ENCODE data around the gene COX20.

DNA sequence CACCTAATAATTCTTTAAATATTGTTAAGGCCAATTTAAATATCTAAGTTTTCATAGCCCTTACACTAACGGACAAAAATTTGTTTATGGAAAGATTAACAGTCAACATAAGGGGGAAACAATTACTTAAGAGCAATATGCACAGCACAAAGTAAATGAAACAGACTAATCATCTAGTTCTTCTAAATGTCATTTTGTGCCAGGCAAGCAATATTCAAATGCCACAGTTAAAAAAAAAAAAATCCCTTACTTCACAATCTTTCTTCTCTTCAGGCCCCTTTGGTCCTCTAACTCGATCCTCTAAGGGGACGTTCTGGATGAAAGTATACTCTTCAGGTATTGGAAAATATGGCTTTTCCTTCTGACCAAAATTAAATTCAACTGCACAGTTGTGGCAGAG lies 22.3 kb downstream of the COX20 start:
- no peak for TF ChIP-seq SP1 (CRISPR knock-in tag; conservative IDR thresholded peaks at IDR 0.05)
- TF ChIP-seq, protein P1, sequence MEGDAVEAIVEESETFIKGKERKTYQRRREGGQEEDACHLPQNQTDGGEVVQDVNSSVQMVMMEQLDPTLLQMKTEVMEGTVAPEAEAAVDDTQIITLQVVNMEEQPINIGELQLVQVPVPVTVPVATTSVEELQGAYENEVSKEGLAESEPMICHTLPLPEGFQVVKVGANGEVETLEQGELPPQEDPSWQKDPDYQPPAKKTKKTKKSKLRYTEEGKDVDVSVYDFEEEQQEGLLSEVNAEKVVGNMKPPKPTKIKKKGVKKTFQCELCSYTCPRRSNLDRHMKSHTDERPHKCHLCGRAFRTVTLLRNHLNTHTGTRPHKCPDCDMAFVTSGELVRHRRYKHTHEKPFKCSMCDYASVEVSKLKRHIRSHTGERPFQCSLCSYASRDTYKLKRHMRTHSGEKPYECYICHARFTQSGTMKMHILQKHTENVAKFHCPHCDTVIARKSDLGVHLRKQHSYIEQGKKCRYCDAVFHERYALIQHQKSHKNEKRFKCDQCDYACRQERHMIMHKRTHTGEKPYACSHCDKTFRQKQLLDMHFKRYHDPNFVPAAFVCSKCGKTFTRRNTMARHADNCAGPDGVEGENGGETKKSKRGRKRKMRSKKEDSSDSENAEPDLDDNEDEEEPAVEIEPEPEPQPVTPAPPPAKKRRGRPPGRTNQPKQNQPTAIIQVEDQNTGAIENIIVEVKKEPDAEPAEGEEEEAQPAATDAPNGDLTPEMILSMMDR (IDR thresholded peaks at IDR 0.05): no peak
- TF ChIP-seq, protein P2, sequence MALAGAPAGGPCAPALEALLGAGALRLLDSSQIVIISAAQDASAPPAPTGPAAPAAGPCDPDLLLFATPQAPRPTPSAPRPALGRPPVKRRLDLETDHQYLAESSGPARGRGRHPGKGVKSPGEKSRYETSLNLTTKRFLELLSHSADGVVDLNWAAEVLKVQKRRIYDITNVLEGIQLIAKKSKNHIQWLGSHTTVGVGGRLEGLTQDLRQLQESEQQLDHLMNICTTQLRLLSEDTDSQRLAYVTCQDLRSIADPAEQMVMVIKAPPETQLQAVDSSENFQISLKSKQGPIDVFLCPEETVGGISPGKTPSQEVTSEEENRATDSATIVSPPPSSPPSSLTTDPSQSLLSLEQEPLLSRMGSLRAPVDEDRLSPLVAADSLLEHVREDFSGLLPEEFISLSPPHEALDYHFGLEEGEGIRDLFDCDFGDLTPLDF (CRISPR knock-in tag; IDR thresholded peaks at IDR 0.05): no peak
- TF ChIP-seq NFYB (CRISPR knock-in tag; conservative IDR thresholded peaks at IDR 0.05; ENCODE audit: low read depth): no peak
- TF ChIP-seq CREB1 (CRISPR knock-in tag; IDR thresholded peaks at IDR 0.05): no peak
- no peak for TF ChIP-seq ESRRA (CRISPR knock-in tag; IDR thresholded peaks at IDR 0.05; ENCODE audit: borderline replicate concordance)
- TF ChIP-seq JUN (CRISPR knock-in tag; IDR thresholded peaks at IDR 0.05): no peak
- TF ChIP-seq, protein P3, sequence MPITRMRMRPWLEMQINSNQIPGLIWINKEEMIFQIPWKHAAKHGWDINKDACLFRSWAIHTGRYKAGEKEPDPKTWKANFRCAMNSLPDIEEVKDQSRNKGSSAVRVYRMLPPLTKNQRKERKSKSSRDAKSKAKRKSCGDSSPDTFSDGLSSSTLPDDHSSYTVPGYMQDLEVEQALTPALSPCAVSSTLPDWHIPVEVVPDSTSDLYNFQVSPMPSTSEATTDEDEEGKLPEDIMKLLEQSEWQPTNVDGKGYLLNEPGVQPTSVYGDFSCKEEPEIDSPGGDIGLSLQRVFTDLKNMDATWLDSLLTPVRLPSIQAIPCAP (CRISPR knock-in tag; IDR thresholded peaks at IDR 0.05): no peak
- TF ChIP-seq SMAD3 (CRISPR knock-in tag; IDR thresholded peaks at IDR 0.05; ENCODE audit: borderline replicate concordance): no peak
- TF ChIP-seq GABPB1 (CRISPR knock-in tag; IDR thresholded peaks at IDR 0.05): no peak
- TF ChIP-seq, protein P4, sequence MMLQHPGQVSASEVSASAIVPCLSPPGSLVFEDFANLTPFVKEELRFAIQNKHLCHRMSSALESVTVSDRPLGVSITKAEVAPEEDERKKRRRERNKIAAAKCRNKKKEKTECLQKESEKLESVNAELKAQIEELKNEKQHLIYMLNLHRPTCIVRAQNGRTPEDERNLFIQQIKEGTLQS (CRISPR knock-in tag; conservative IDR thresholded peaks at IDR 0.05): no peak
- no peak for TF ChIP-seq CBFB (CRISPR knock-in tag; IDR thresholded peaks at IDR 0.05; ENCODE audit: low read depth)
- TF ChIP-seq, protein P5, sequence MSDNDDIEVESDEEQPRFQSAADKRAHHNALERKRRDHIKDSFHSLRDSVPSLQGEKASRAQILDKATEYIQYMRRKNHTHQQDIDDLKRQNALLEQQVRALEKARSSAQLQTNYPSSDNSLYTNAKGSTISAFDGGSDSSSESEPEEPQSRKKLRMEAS (CRISPR knock-in tag; IDR thresholded peaks at IDR 0.05): no peak
- TF ChIP-seq, protein P6, sequence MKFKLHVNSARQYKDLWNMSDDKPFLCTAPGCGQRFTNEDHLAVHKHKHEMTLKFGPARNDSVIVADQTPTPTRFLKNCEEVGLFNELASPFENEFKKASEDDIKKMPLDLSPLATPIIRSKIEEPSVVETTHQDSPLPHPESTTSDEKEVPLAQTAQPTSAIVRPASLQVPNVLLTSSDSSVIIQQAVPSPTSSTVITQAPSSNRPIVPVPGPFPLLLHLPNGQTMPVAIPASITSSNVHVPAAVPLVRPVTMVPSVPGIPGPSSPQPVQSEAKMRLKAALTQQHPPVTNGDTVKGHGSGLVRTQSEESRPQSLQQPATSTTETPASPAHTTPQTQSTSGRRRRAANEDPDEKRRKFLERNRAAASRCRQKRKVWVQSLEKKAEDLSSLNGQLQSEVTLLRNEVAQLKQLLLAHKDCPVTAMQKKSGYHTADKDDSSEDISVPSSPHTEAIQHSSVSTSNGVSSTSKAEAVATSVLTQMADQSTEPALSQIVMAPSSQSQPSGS (CRISPR knock-in tag; IDR thresholded peaks at IDR 0.05; ENCODE audit: borderline replicate concordance, low read depth): no peak
